Activated T-helper 1 cell treated with anti-CD3 and anti-CD28 coated beads, Interleukin-12 subunit alpha, Interleukin-12 subunit beta, Interleukin-2, Interleukin-4 antibody, amounts not matched to agents 30 ng/mL and 10 ng/mL and 1 ng/mL, durations not matched to agents 14 hours and 24 hours and 36 hours (primary cell): Measurements from ENCODE around the gene SPPL2C. TPM values are rescaled to one million over a fixed set of nuclear protein-coding genes. Genes with fewer than 3 reads are reported as not detected.

Experiments used
- DNase-seq: peaks from one replicate; pipeline ENCODE4 v3.0.0; 2021; ENCODE audit warnings: low spot score
- H3K27ac Mint-ChIP-seq: one replicate; pipeline ENCODE4 v1.8.0; 2021; ENCODE audit warnings: mild to moderate bottlenecking, mixed read lengths
- H3K27me3 Mint-ChIP-seq: one replicate; pipeline ENCODE4 v1.8.0; 2022; ENCODE audit warnings: mild to moderate bottlenecking, moderate library complexity, mixed read lengths; ENCODE audit not compliant: insufficient read depth
- H3K36me3 Mint-ChIP-seq: one replicate; pipeline ENCODE4 v1.8.0; 2021; ENCODE audit warnings: low read depth, mixed read lengths
- H3K4me1 Mint-ChIP-seq: one replicate; pipeline ENCODE4 v1.8.0; 2021; ENCODE audit warnings: low read depth, mixed read lengths
- H3K4me3 Mint-ChIP-seq: one replicate; pipeline ENCODE4 v1.8.0; 2021; ENCODE audit warnings: mild to moderate bottlenecking, moderate library complexity, mixed read lengths
- H3K9me3 Mint-ChIP-seq: one replicate; pipeline ENCODE4 v1.8.0; 2021; ENCODE audit warnings: mixed read lengths
- intact Hi-C: fragments of 100-400 bp; cut with micrococcal nuclease; formaldehyde crosslinking; loops from one replicate; pipeline ENCODE4 v1.15.1; 2024
- total RNA-seq: library from RNA; stranded (reverse); gene quantifications from 2 replicates; pipeline ENCODE4 v1.2.3, GENCODE V29; 2022

SPPL2C gene
- total RNA-seq: not detected in 2 replicates

- no peaks in the 10 kb centered on the region for H3K4me1 Mint-ChIP-seq
- no peaks in the 10 kb centered on the region for H3K9me3 Mint-ChIP-seq
- H3K27me3 Mint-ChIP-seq: no peaks in the 10 kb centered on the region
- no peak within 1 kb of the TSS for H3K4me3 Mint-ChIP-seq
- intact Hi-C loops: no loop called here
- no peak for DNase-seq
- no peaks in the 10 kb centered on the region for H3K36me3 Mint-ChIP-seq
- no peak within 1 kb of the TSS for H3K27ac Mint-ChIP-seq
Measured at GRCh38 chr17:45844695-45845375, at the start of gene SPPL2C. SPPL2C (plus strand) TSS chr17:45844881; CDS start chr17:45844907, 26 bp downstream.

- intact Hi-C loops: no loop called here
- Mint-ChIP-seq H3K27ac (no peak overlapping the region), H3K4me1 (no peaks in the 10 kb centered on the region), H3K36me3 (no peaks in the 10 kb centered on the region), H3K27me3 (peaks cover 9% of the 10 kb centered on the region), H3K9me3 (no peaks in the 10 kb centered on the region), H3K4me3 (no peak overlapping the region)
- no peak for DNase-seq
Measured at GRCh38 chr17:45800816-45801215, 43.9 kb upstream of the SPPL2C start.

- Mint-ChIP-seq H3K9me3 (no peaks in the 10 kb centered on the region), H3K4me1 (no peaks in the 10 kb centered on the region), H3K4me3 (no peak overlapping the region), H3K27ac (no peak overlapping the region), H3K27me3 (peaks cover 9% of the 10 kb centered on the region), H3K36me3 (no peaks in the 10 kb centered on the region)
- no peak for DNase-seq
- intact Hi-C loops: no loop called here
Measured at GRCh38 chr17:45801421-45801820, 43.3 kb upstream of the SPPL2C start.

GRCh38 chr17:45808845-45809244, 35.8 kb upstream of the SPPL2C start:
- Mint-ChIP-seq H3K27ac (no peak overlapping the region), H3K27me3 (peaks cover 4% of the 10 kb centered on the region), H3K4me3 (no peak overlapping the region), H3K9me3 (no peaks in the 10 kb centered on the region), H3K4me1 (no peaks in the 10 kb centered on the region), H3K36me3 (no peaks in the 10 kb centered on the region)
- no peak for DNase-seq
- intact Hi-C loops: no loop called here

GRCh38 chr17:45809499-45809898, 35.2 kb upstream of the SPPL2C start:
- no peak overlapping the region for H3K4me3 Mint-ChIP-seq
- H3K27me3 Mint-ChIP-seq: no peaks in the 10 kb centered on the region
- H3K36me3 Mint-ChIP-seq: no peaks in the 10 kb centered on the region
- intact Hi-C loops: no loop called here
- H3K9me3 Mint-ChIP-seq: no peaks in the 10 kb centered on the region
- H3K27ac Mint-ChIP-seq: no peak overlapping the region
- no peaks in the 10 kb centered on the region for H3K4me1 Mint-ChIP-seq
- no peak for DNase-seq

- no peak for DNase-seq
- Mint-ChIP-seq H3K27ac (no peak overlapping the region), H3K27me3 (no peaks in the 10 kb centered on the region), H3K9me3 (no peaks in the 10 kb centered on the region), H3K4me1 (no peaks in the 10 kb centered on the region), H3K36me3 (no peaks in the 10 kb centered on the region), H3K4me3 (no peak overlapping the region)
- intact Hi-C loops: no loop called here
Measured at GRCh38 chr17:45812102-45812501, 32.6 kb upstream of the SPPL2C start.

- DNase-seq: no peak
- Mint-ChIP-seq H3K27me3 (peaks cover 1% of the 10 kb centered on the region), H3K4me3 (no peak overlapping the region), H3K4me1 (no peaks in the 10 kb centered on the region), H3K27ac (no peak overlapping the region), H3K9me3 (no peaks in the 10 kb centered on the region), H3K36me3 (no peaks in the 10 kb centered on the region)
- intact Hi-C loops: no loop called here
Measured at GRCh38 chr17:45813048-45813725, 31.5 kb upstream of the SPPL2C start.

- intact Hi-C loops: no loop called here
- Mint-ChIP-seq H3K4me1 (no peaks in the 10 kb centered on the region), H3K36me3 (no peaks in the 10 kb centered on the region), H3K27me3 (peaks cover 4% of the 10 kb centered on the region), H3K27ac (no peak overlapping the region), H3K4me3 (no peak overlapping the region), H3K9me3 (no peaks in the 10 kb centered on the region)
- DNase-seq: no peak
Measured at GRCh38 chr17:45814622-45815606, 29.8 kb upstream of the SPPL2C start.

GRCh38 chr17:45815752-45816151, 28.9 kb upstream of the SPPL2C start:
- H3K27ac Mint-ChIP-seq: no peak overlapping the region
- intact Hi-C loops: no loop called here
- H3K4me1 Mint-ChIP-seq: no peaks in the 10 kb centered on the region
- peaks cover 8% of the 10 kb centered on the region for H3K27me3 Mint-ChIP-seq
- H3K9me3 Mint-ChIP-seq: no peaks in the 10 kb centered on the region
- DNase-seq: no peak
- H3K36me3 Mint-ChIP-seq: no peaks in the 10 kb centered on the region
- no peak overlapping the region for H3K4me3 Mint-ChIP-seq

- Mint-ChIP-seq H3K4me1 (no peaks in the 10 kb centered on the region), H3K27ac (no peak overlapping the region), H3K4me3 (no peak overlapping the region), H3K9me3 (no peaks in the 10 kb centered on the region), H3K36me3 (no peaks in the 10 kb centered on the region), H3K27me3 (peaks cover 11% of the 10 kb centered on the region)
- intact Hi-C loops: no loop called here
- DNase-seq: no peak
Measured at GRCh38 chr17:45818041-45818440, 26.6 kb upstream of the SPPL2C start.

GRCh38 chr17:45818699-45819098, 26.0 kb upstream of the SPPL2C start:
- Mint-ChIP-seq H3K4me1 (no peaks in the 10 kb centered on the region), H3K9me3 (no peaks in the 10 kb centered on the region), H3K27ac (no peak overlapping the region), H3K36me3 (no peaks in the 10 kb centered on the region), H3K27me3 (peaks cover 11% of the 10 kb centered on the region), H3K4me3 (no peak overlapping the region)
- DNase-seq: no peak
- intact Hi-C loops: no loop called here

- no peak overlapping the region for H3K27ac Mint-ChIP-seq
- no peak overlapping the region for H3K4me3 Mint-ChIP-seq
- H3K27me3 Mint-ChIP-seq: peaks cover 11% of the 10 kb centered on the region
- H3K4me1 Mint-ChIP-seq: no peaks in the 10 kb centered on the region
- H3K36me3 Mint-ChIP-seq: no peaks in the 10 kb centered on the region
- intact Hi-C loops: no loop called here
- H3K9me3 Mint-ChIP-seq: no peaks in the 10 kb centered on the region
- no peak for DNase-seq
Measured at GRCh38 chr17:45819632-45820031, 25.0 kb upstream of the SPPL2C start.
